Smooth muscle cell of bladder (primary cell): ENCODE data around the gene RBMY1J. TPM values are rescaled to one million over a fixed set of nuclear protein-coding genes. Genes with fewer than 3 reads are reported as not detected.

ENCODE experiments used
- total RNA-seq: library from RNA; depleted of rRNA; stranded (reverse); fragments of >200 nt; gene quantifications from 2 replicates; pipeline ENCODE4 v1.2.3, GENCODE V29; 2014

Gene RBMY1J
- not detected in 2 replicates for total RNA-seq

GRCh38 chrY:22403110-22403509 is at the start of gene RBMY1J:
Gene RBMY1J (plus strand): TSS chrY:22403410. CDS start chrY:22405448, 2,038 bp downstream.

Other genes with a start within 250 kb of the RBMY1J start
- gene RBMY1F, start 220.5 kb upstream of the RBMY1J start, total RNA-seq = not detected in 2 replicates